ENCODE results near the gene RPL12.

The RPL12 gene

GRCh38 chr9:127423476-127423933, 27.7 kb downstream of the RPL12 start:
- DNase-seq (ENCODE audit: extremely low spot score): no peak
- POLR2A ChIA-PET: interaction anchor here (1.8 kb wide), 1 partner anchor 27 kb away, joined by 7 read pairs; the partner anchor contains the start of gene SLC2A8
- CTCF ChIA-PET: interaction anchor here (1.3 to 1.8 kb wide), 4 partner anchors 16 to 209 kb away, joined by 3 to 6 read pairs (median 4); partner anchors contain the start of gene SLC2A8
- no peak for TF ChIP-seq CTCF (IDR thresholded peaks at IDR 0.05; ENCODE audit: control extremely low read depth, extremely low read depth, low read depth, missing control alignments)

GRCh38 chr9:127422787-127423186, 28.4 kb downstream of the RPL12 start:
- ChIA-PET CTCF (interaction anchor here (1.3 to 1.8 kb wide), 2 partner anchors 16 to 26 kb away, joined by 5 to 6 read pairs; partner anchors contain the start of gene SLC2A8), POLR2A (interaction anchor here (1.8 kb wide), 1 partner anchor 26 kb away, joined by 7 read pairs; the partner anchor contains the start of gene SLC2A8)
- no peak for TF ChIP-seq CTCF (IDR thresholded peaks at IDR 0.05; ENCODE audit: control extremely low read depth, extremely low read depth, low read depth, missing control alignments)
- no peak for DNase-seq (ENCODE audit: extremely low spot score)

- TF ChIP-seq CTCF (IDR thresholded peaks at IDR 0.05; ENCODE audit: control extremely low read depth, extremely low read depth, low read depth, missing control alignments): no peak
- CTCF ChIA-PET: interaction anchor here (1.3 kb wide), 1 partner anchor 25 kb away, joined by 6 read pairs; the partner anchor contains the start of gene SLC2A8
- DNase-seq (ENCODE audit: extremely low spot score): no peak
- POLR2A ChIA-PET: no interaction called here
These were observed 28.9 kb downstream of the RPL12 start for GRCh38 chr9:127422133-127422782.

- TF ChIP-seq CTCF (IDR thresholded peaks at IDR 0.05; ENCODE audit: control extremely low read depth, extremely low read depth, low read depth, missing control alignments): no peak
- ChIA-PET POLR2A (interaction anchor here (1.2 kb wide), 1 partner anchor 30 kb away, joined by 4 read pairs; the partner anchor contains the start of genes LRSAM1 and RPL12), CTCF (interaction anchor here (1.2 to 1.7 kb wide), 2 partner anchors 11 to 14 kb away, joined by 3 to 4 read pairs; no protein-coding TSS in a partner anchor)
- DNase-seq (ENCODE audit: extremely low spot score): no peak
These were observed 30.1 kb downstream of the RPL12 start for GRCh38 chr9:127421057-127421456.

DNA sequence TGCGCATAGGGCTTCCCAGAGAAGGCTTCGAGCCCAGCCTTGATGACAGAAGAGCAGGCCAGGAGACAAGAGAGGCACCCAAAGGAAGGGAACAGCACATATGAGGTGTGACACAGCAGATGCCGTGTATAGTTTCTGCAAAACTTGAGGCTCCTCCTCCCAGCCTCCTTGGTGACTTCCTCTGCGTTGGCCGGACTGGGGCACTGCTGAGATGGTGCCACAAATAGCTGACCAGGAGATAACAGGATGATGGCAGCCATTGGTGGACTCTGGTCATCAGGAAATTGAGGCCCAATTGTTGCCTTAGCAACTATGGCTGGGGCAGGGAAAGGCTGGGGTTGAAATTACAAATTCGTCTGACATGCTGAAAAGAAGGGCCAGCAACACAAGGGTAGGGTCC, 31.9 kb downstream of the RPL12 start:
- ChIA-PET CTCF (interaction anchor here (1.9 kb wide), 1 partner anchor 20 kb away, joined by 6 read pairs; no protein-coding TSS in a partner anchor), POLR2A (no interaction called here)
- TF ChIP-seq CTCF (IDR thresholded peaks at IDR 0.05; ENCODE audit: control extremely low read depth, extremely low read depth, low read depth, missing control alignments): no peak
- no peak for DNase-seq (ENCODE audit: extremely low spot score)

- POLR2A ChIA-PET: interaction anchor here (0.9 kb wide), 1 partner anchor 33 kb away, joined by 3 read pairs; the partner anchor contains the start of genes LRSAM1 and RPL12
- CTCF ChIA-PET: interaction anchor here (0.7 to 1.9 kb wide), 6 partner anchors 10 to 477 kb away, joined by 3 to 6 read pairs (median 4); no protein-coding TSS in a partner anchor
- DNase-seq (ENCODE audit: extremely low spot score): peak; percentile 34
- TF ChIP-seq CTCF (IDR thresholded peaks at IDR 0.05; ENCODE audit: control extremely low read depth, extremely low read depth, low read depth, missing control alignments): peak; percentile 26
These were observed 33.2 kb downstream of the RPL12 start for GRCh38 chr9:127418037-127418471.
